ENCODE data around the gene CYB5R4.

The CYB5R4 gene

DNA sequence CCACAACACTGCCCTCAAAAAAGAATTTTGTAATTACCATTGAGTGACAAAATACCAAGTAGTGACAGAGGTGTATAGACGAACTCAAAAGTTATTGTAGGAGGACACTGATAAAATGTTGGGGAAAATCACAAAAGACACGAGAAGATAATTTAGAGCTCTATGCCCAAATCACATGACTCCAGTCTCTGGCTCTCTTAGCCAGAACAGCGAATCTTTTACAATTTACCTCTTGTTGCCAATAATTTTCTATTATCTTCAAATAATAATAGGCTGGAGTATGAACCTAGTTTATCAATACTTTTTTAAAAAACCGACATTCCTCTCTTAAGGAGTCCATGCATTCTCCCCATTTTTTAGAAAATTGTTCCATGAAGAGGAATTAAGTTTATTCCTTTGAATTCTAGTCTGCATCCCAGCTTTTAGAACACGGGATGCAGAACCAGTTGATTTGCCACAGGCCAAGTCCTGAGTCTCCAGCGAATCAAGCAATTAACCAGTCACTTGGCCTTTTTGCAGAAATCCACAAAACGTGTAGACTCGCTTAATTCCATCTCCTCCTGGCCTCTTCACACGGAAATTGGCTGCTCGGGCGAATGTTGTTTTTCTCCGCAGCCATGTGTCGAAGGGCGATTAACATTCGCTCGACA is 6.8 kb upstream of the CYB5R4 start:
- TF ChIP-seq, protein P1, sequence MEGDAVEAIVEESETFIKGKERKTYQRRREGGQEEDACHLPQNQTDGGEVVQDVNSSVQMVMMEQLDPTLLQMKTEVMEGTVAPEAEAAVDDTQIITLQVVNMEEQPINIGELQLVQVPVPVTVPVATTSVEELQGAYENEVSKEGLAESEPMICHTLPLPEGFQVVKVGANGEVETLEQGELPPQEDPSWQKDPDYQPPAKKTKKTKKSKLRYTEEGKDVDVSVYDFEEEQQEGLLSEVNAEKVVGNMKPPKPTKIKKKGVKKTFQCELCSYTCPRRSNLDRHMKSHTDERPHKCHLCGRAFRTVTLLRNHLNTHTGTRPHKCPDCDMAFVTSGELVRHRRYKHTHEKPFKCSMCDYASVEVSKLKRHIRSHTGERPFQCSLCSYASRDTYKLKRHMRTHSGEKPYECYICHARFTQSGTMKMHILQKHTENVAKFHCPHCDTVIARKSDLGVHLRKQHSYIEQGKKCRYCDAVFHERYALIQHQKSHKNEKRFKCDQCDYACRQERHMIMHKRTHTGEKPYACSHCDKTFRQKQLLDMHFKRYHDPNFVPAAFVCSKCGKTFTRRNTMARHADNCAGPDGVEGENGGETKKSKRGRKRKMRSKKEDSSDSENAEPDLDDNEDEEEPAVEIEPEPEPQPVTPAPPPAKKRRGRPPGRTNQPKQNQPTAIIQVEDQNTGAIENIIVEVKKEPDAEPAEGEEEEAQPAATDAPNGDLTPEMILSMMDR (IDR thresholded peaks at IDR 0.05; ENCODE audit: insufficient read depth, missing control alignments): no peak
- FAIRE-seq (peak; percentile 70), DNase-seq (ENCODE audit: insufficient read length, low spot score) (no peak)

DNA sequence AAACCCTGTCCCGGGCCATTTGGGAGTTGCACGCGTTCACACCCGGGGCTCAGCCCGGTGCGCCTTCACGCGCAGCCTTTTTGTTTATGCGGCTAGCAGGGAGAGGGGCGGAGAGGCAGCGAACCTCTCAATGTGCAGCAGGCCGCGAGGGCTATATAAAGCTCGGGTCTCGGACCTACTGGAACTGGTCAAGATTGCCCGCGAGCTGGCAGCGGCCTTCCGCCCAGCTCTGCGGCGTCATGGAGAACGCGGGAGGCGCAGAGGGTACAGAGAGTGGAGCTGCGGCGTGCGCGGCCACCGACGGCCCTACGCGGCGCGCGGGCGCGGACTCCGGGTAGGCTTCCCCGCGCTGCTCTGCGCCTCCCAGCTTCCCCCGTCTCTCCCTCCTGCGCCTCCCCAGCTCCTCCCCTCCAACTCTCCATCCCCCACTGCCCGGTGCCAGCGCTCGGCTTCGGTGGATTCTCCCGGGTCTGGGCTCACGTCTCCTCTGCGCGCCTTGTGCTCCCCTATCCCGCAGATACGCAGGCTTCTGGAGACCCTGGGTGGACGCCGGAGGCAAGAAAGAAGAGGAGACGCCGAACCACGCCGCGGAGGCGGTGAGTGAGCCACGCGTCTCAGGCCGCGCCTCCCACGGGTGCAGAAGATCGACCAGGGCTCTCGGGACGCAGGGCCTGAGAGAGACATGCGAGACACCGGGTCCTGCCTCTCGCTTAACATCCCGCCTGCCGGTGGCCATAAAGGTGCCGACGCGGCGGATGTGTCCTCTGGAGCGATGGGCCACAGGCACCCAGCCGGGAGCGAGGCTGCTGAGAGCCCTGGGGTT is 6.1 kb upstream of the CYB5R4 start, which contains the start of gene RIPPLY2:
Gene RIPPLY2, plus strand, starts transcription at position 183 of the 823 bp plus-strand sequence. Its CDS starts 57 bp downstream, at position 240.
- TF ChIP-seq, protein P1 (IDR thresholded peaks at IDR 0.05; ENCODE audit: insufficient read depth, missing control alignments): no peak
- no peak for DNase-seq (ENCODE audit: insufficient read length, low spot score)

DNA sequence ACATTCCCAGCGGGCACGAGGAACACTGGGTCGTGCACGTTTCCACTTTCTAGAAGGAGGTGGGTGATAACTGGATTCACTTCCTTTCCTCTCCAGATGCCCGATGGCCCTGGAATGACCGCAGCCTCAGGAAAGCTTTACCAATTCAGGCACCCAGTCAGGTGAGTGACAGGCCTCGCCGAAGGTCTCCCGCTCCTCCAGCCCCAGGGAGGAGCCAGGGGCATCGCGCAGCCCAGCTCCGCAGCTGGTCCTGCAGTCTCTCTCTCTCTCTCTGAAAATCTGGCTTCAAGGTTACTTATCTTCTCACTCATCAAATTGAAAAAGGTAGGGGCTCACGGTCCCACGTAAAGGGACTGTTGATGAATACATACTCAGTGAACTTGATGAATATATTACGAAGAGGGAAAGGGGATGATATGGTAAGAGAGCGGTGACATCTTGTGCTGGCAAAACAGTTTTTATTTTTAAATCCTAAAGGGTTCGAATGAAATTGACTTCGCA is 5.4 kb upstream of the CYB5R4 start:
- DNase-seq (ENCODE audit: insufficient read length, low spot score) (no peak), FAIRE-seq (no peak)
- TF ChIP-seq, protein P1 (IDR thresholded peaks at IDR 0.05; ENCODE audit: insufficient read depth, missing control alignments): no peak

More for the DNA sequence above, 6.1 kb upstream of the CYB5R4 start, which contains the start of gene RIPPLY2:
- FAIRE-seq: no peak

DNA sequence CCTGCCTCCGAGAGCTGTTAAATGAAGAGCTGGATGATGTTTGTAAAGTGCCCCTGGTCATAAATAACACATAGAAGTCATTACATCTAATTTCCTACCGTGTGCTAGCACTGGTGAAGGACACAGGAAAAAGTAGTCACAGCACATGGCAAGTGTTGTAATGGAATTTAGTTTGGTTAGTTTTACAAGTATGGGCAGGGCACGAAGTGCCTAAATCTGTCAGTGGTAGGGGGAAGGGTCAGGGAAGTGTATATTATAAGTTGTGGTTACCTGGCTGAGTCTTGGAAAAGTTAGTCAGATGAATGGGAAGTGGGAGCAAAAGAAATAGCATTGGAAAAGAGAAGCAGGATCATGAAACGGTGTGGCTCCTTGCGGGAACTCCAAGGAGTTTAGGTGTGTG is 4.7 kb upstream of the CYB5R4 start:
- TF ChIP-seq, protein P1 (IDR thresholded peaks at IDR 0.05; ENCODE audit: insufficient read depth, missing control alignments): no peak
- DNase-seq (ENCODE audit: insufficient read length, low spot score) (no peak), FAIRE-seq (no peak)

- TF ChIP-seq, protein P1 (IDR thresholded peaks at IDR 0.05; ENCODE audit: insufficient read depth, missing control alignments): no peak
- FAIRE-seq (no peak), DNase-seq (ENCODE audit: insufficient read length, low spot score) (no peak)
These were observed 868 bp downstream of the CYB5R4 start for GRCh38 chr6:83860359-83860755.

- DNase-seq (ENCODE audit: insufficient read length, low spot score): no peak
- FAIRE-seq: no peak
- TF ChIP-seq, protein P1 (IDR thresholded peaks at IDR 0.05; ENCODE audit: insufficient read depth, missing control alignments): no peak
These were observed 1.4 kb downstream of the CYB5R4 start for GRCh38 chr6:83860782-83861495.

All from D721Med (cell line).